H9 (cell line): ENCODE measurements around the gene NKD1. TPM values are rescaled to one million over a fixed set of nuclear protein-coding genes. Genes with fewer than 3 reads are reported as not detected.

Experiments
- DNase-seq: peaks from one replicate; pipeline ENCODE4 v3.0.0-alpha.2; 2017
- H2AFZ ChIP-seq: one replicate; pipeline ENCODE4 v1.6.1; 2013; ENCODE audit warnings: mild to moderate bottlenecking, low read length, control low read depth, moderate library complexity
- H2AK5ac ChIP-seq: 2 replicates; pipeline ENCODE4 v1.6.1; 2013; ENCODE audit warnings: low read length, control low read depth, mixed read lengths; ENCODE audit not compliant: insufficient read length
- H2BK120ac ChIP-seq: one replicate; pipeline ENCODE4 v1.6.1; 2013; ENCODE audit warnings: low read depth, mild to moderate bottlenecking, low read length, control low read depth, inconsistent platforms; ENCODE audit not compliant: poor library complexity, severe bottlenecking
- H2BK12ac ChIP-seq: 2 replicates; pipeline ENCODE4 v1.6.1; 2013; ENCODE audit warnings: low read length, control low read depth, mixed read lengths, low read depth; ENCODE audit not compliant: insufficient read length
- H2BK15ac ChIP-seq: 2 replicates; pipeline ENCODE4 v1.6.1; 2013; ENCODE audit warnings: low read depth, low read length, control low read depth
- H2BK20ac ChIP-seq: one replicate; pipeline ENCODE4 v1.6.1; 2013; ENCODE audit warnings: low read depth, mild to moderate bottlenecking, low read length, control low read depth, inconsistent platforms; ENCODE audit not compliant: poor library complexity, severe bottlenecking
- H2BK5ac ChIP-seq: 2 replicates; pipeline ENCODE4 v1.6.1; 2013; ENCODE audit warnings: low read length, control low read depth, mixed read lengths; ENCODE audit not compliant: insufficient read length
- H3K14ac ChIP-seq: 2 replicates; pipeline ENCODE4 v1.6.1; 2013; ENCODE audit warnings: low read length, control low read depth; ENCODE audit not compliant: insufficient read depth
- H3K18ac ChIP-seq: 2 replicates; pipeline ENCODE4 v1.6.1; 2013; ENCODE audit warnings: low read depth, mild to moderate bottlenecking, mixed read lengths, low read length, control low read depth; ENCODE audit not compliant: insufficient read length
- H3K23ac ChIP-seq: 2 replicates; pipeline ENCODE4 v1.6.1; 2013; ENCODE audit warnings: low read length, control low read depth, mixed read lengths, low read depth; ENCODE audit not compliant: insufficient read length
- H3K23me2 ChIP-seq: 2 replicates; pipeline ENCODE4 v1.6.1; 2013; ENCODE audit warnings: low read depth, mild to moderate bottlenecking, mixed read lengths, low read length, control low read depth; ENCODE audit not compliant: insufficient read length, poor library complexity, severe bottlenecking
- H3K27ac ChIP-seq: 2 replicates; pipeline ENCODE4 v1.5.1; 2013; ENCODE audit warnings: low read length, control low read depth, mixed read lengths, low read depth; ENCODE audit not compliant: insufficient read length
- H3K27me3 ChIP-seq: 2 replicates; pipeline ENCODE4 v1.6.1; 2013; ENCODE audit warnings: low read length, control low read depth, inconsistent platforms; ENCODE audit not compliant: insufficient read depth
- H3K4ac ChIP-seq: 2 replicates; pipeline ENCODE4 v1.6.1; 2013; ENCODE audit warnings: low read depth, mild to moderate bottlenecking, control low read depth, inconsistent platforms, low read length, moderate library complexity
- H3K4me1 ChIP-seq: 2 replicates; pipeline ENCODE4 v1.6.1; 2013; ENCODE audit warnings: low read length, control low read depth, inconsistent platforms; ENCODE audit not compliant: insufficient read depth
- H3K4me2 ChIP-seq: 2 replicates; pipeline ENCODE4 v1.6.1; 2013; ENCODE audit warnings: low read length, control low read depth, mixed read lengths; ENCODE audit not compliant: insufficient read length, insufficient read depth
- H3K56ac ChIP-seq: 2 replicates; pipeline ENCODE4 v1.6.1; 2013; ENCODE audit warnings: low read depth, mild to moderate bottlenecking, mixed read lengths, low read length, control low read depth; ENCODE audit not compliant: insufficient read length
- H3K79me1 ChIP-seq: 2 replicates; pipeline ENCODE4 v1.6.1; 2013; ENCODE audit warnings: low read depth, mild to moderate bottlenecking, moderate library complexity, low read length, control low read depth, inconsistent platforms; ENCODE audit not compliant: insufficient read depth, poor library complexity, severe bottlenecking
- H3K79me2 ChIP-seq: 2 replicates; pipeline ENCODE4 v1.6.1; 2013; ENCODE audit warnings: low read length, control low read depth, inconsistent platforms; ENCODE audit not compliant: insufficient read depth
- H3K9ac ChIP-seq: 2 replicates; pipeline ENCODE4 v1.6.1; 2013; ENCODE audit warnings: low read length, control low read depth, mixed read lengths; ENCODE audit not compliant: insufficient read length; ENCODE audit errors: extremely low read depth
- H3K9me3 ChIP-seq: one replicate; pipeline ENCODE4 v1.6.1; 2013; ENCODE audit warnings: low read depth, low read length, inconsistent platforms; ENCODE audit not compliant: control insufficient read depth
- H3T11ph ChIP-seq: one replicate; pipeline ENCODE4 v1.6.1; 2013; ENCODE audit warnings: mild to moderate bottlenecking, low read length, control low read depth, inconsistent platforms
- H4K20me1 ChIP-seq: one replicate; pipeline ENCODE4 v1.6.1; 2013; ENCODE audit not compliant: control insufficient read depth, insufficient read length, insufficient read depth
- H4K5ac ChIP-seq: 2 replicates; pipeline ENCODE4 v1.6.1; 2013; ENCODE audit warnings: low read depth, mild to moderate bottlenecking, mixed read lengths, low read length, control low read depth; ENCODE audit not compliant: insufficient read length
- H4K8ac ChIP-seq: replicated peaks from 2 replicates; pipeline ENCODE4 v1.6.1; 2013; ENCODE audit warnings: low read length, control low read depth, mixed read lengths, low read depth; ENCODE audit not compliant: insufficient read length
- H4K91ac ChIP-seq: 2 replicates; pipeline ENCODE4 v1.6.1; 2013; ENCODE audit warnings: low read depth, mild to moderate bottlenecking, moderate library complexity, mixed read lengths, low read length, control low read depth; ENCODE audit not compliant: insufficient read length
- H3K27ac Mint-ChIP-seq, 3 experiments: 2 replicates in 2 of 3; 3 replicates in 1 of 3; pipeline ENCODE4 v1.8.0; 2020 to 2021; ENCODE audit warnings: mixed read lengths in 3 of 3, mild to moderate bottlenecking in 1 of 3, moderate library complexity in 1 of 3
- H3K27me3 Mint-ChIP-seq: 2 replicates; pipeline ENCODE4 v1.8.0; 2021; ENCODE audit warnings: low read depth, mild to moderate bottlenecking, moderate library complexity, mixed read lengths
- H3K36me3 Mint-ChIP-seq, 3 experiments: 2 replicates in 2 of 3; 3 replicates in 1 of 3; pipeline ENCODE4 v1.8.0; 2020 to 2021; ENCODE audit warnings: low read depth in 3 of 3, mixed read lengths in 3 of 3; ENCODE audit not compliant: insufficient read depth in 1 of 3
- H3K4me1 Mint-ChIP-seq, 2 experiments: 2 replicates each; pipeline ENCODE4 v1.8.0; 2020; ENCODE audit warnings: mixed read lengths in 2 of 2
- H3K4me3 Mint-ChIP-seq, 2 experiments: 2 replicates in 1 of 2; 3 replicates in 1 of 2; pipeline ENCODE4 v1.8.0; 2020 to 2021; ENCODE audit warnings: mild to moderate bottlenecking in 2 of 2, mixed read lengths in 2 of 2, moderate library complexity in 1 of 2
- H3K9me3 Mint-ChIP-seq, 2 experiments: 2 replicates in 1 of 2; 3 replicates in 1 of 2; pipeline ENCODE4 v1.8.0; 2020; ENCODE audit warnings: mild to moderate bottlenecking in 2 of 2, mixed read lengths in 2 of 2, moderate library complexity in 1 of 2
- CTCF ChIP-seq: fragments of 200-600 bp; sonication (generic); conservative IDR thresholded peaks from 3 replicates; pipeline ENCODE4 v1.8.0; 2021; ENCODE audit warnings: antibody characterized with exemption, mild to moderate bottlenecking
- WGBS: extraction: QIAGEN DNeasy Blood & Tissue Kit; methylation state at CpG from one replicate; pipeline ENCODE4 v1.1.7; 2013; ENCODE audit warnings: missing lambda C conversion rate, low lambda C conversion rate, mixed read lengths; ENCODE audit not compliant: insufficient read length; ENCODE audit errors: extremely low coverage; 5-methylcytosine and 5-hydroxymethylcytosine counted together
- total RNA-seq: library from RNA; stranded (reverse); gene quantifications from 2 replicates; pipeline ENCODE4 v1.2.1, GENCODE V29; 2021

NKD1 gene
- total RNA-seq, 1 experiment from 2014 or later, result 1.9 TPM

DNA sequence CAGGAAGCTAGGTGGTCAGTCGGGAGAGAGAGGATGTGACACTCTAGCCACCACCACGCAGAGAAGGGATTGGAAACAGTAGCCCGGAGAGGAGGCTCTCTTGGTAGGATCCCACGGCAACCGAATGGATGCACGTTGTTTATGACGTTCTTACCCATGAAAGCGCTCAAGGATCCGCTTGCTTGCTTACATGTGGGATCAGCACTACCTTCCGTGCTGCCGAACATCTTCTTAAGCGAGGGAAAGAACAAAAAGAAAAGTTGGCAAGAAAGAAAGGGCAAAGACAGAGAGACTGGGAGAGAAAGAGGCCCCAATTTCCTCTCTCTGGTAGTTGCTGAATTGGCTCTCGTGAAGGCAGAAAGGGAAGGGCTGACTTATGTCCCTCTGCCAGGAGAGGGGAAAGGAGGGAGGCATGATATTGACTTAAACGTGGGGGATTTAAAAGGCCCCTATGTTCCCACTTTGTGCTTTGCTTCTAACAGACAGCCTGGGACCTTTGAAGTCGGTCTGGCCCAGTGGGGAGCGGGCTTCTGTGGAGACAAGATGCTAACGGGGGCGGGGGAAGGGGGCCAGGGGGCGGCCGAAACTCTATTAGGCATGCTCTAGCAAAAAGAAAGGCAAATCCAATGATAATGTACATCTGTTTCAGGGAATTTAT is 97.5 kb downstream of the NKD1 start:
- Mint-ChIP-seq H3K4me3 (no peak overlapping the region), H3K27ac (no peak overlapping the region), H3K27me3 (peaks cover 24% of the 10 kb centered on the region), H3K4me1 (peaks cover 13 to 17% of the 10 kb centered on the region in 2 experiments), H3K9me3 (no peaks in the 10 kb centered on the region; a peak in 1 of 5 replicates), H3K36me3 (no peaks in the 10 kb centered on the region)
- Histone ChIP-seq H3K4me1 (no peaks in the 10 kb centered on the region; the same call in 1 of the 2 replicates), H3T11ph (no peak overlapping the region), H3K79me1 (no peaks in the 10 kb centered on the region), H3K9ac (no peak overlapping the region), H3K27me3 (no peaks in the 10 kb centered on the region), H3K9me3 (no peaks in the 10 kb centered on the region), H4K5ac (no peak overlapping the region), H3K27ac (no peak overlapping the region), H3K4ac (no peak overlapping the region), H2BK120ac (no peak overlapping the region), H2AFZ (no peak overlapping the region), H3K4me2 (no peak overlapping the region), H2BK5ac (no peak overlapping the region), H3K14ac (no peak overlapping the region), H3K23me2 (no peaks in the 10 kb centered on the region), H4K20me1 (no peaks in the 10 kb centered on the region), H3K23ac (no peak overlapping the region), H2BK12ac (no peak overlapping the region), H4K91ac (no peak overlapping the region), H2AK5ac (no peak overlapping the region), H2BK20ac (no peak overlapping the region), H4K8ac (no peak overlapping the region), H2BK15ac (no peak overlapping the region), H3K18ac (no peak overlapping the region), H3K79me2 (no peaks in the 10 kb centered on the region), H3K56ac (no peak overlapping the region)
- WGBS, result no CpG with 5 or more reads among the region's 20 CpGs
- TF ChIP-seq CTCF, result no peak
- DNase-seq, result no peak
